ENCODE data around the gene CRTAP.

CRTAP gene

GRCh38 chr3:33122991-33123390 is 9.2 kb downstream of the CRTAP start:
- H3K27ac ChIP-seq = no peak overlapping the region
- H3K9me3 ChIP-seq = no peaks in the 10 kb centered on the region
- peaks cover 29 to 81% (median 56%) of the 10 kb centered on the region in 3 donors for H3K36me3 ChIP-seq
- TF ChIP-seq, protein P1, sequence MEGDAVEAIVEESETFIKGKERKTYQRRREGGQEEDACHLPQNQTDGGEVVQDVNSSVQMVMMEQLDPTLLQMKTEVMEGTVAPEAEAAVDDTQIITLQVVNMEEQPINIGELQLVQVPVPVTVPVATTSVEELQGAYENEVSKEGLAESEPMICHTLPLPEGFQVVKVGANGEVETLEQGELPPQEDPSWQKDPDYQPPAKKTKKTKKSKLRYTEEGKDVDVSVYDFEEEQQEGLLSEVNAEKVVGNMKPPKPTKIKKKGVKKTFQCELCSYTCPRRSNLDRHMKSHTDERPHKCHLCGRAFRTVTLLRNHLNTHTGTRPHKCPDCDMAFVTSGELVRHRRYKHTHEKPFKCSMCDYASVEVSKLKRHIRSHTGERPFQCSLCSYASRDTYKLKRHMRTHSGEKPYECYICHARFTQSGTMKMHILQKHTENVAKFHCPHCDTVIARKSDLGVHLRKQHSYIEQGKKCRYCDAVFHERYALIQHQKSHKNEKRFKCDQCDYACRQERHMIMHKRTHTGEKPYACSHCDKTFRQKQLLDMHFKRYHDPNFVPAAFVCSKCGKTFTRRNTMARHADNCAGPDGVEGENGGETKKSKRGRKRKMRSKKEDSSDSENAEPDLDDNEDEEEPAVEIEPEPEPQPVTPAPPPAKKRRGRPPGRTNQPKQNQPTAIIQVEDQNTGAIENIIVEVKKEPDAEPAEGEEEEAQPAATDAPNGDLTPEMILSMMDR (IDR thresholded peaks at IDR 0.05) = no peak
- no peaks in the 10 kb centered on the region for H3K27me3 ChIP-seq
- peaks cover 0 to 20% (median 11%) of the 10 kb centered on the region in 4 donors for H3K4me1 ChIP-seq
- intact Hi-C loops (cut with DNase I; ENCODE audit: low total_unique reads) = no loop called here
- DNase-seq = no peak
- H3K4me3 ChIP-seq = no peak overlapping the region

- TF ChIP-seq, protein P1 (IDR thresholded peaks at IDR 0.05) = no peak
- DNase-seq = no peak
- intact Hi-C loops (cut with DNase I; ENCODE audit: low total_unique reads) = no loop called here
- H3K27me3 ChIP-seq = no peaks in the 10 kb centered on the region
- peaks cover 0 to 3% (median 3%) of the 10 kb centered on the region in 4 donors for H3K4me1 ChIP-seq
- H3K9me3 ChIP-seq = no peaks in the 10 kb centered on the region
- H3K4me3 ChIP-seq = no peak overlapping the region
- H3K36me3 ChIP-seq = peaks cover 29 to 73% (median 56%) of the 10 kb centered on the region in 3 donors
- H3K27ac ChIP-seq = no peak overlapping the region
Observed at GRCh38 chr3:33124638-33125037, 10.8 kb downstream of the CRTAP start.

DNA sequence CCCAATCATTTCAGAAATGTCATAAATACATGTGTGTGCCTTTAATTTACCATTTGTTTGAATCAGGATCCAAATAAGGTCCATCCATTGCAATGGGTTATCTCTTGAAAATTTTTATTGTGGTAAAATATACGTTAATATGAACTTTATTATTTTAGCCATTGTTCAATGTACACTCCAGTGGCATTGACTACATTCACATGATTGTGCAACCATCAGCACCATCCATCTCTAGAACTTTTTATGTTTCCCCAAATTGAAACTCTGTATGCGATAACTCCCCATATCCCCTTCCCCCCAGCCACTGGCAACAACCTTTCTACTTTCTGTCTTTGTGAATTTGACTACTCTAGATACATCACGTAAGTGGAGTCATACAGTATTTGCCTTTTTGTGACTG is 12.0 kb downstream of the CRTAP start:
- H3K36me3 ChIP-seq = peaks cover 32 to 77% (median 59%) of the 10 kb centered on the region in 3 donors
- intact Hi-C loops (cut with DNase I; ENCODE audit: low total_unique reads) = no loop called here

DNA sequence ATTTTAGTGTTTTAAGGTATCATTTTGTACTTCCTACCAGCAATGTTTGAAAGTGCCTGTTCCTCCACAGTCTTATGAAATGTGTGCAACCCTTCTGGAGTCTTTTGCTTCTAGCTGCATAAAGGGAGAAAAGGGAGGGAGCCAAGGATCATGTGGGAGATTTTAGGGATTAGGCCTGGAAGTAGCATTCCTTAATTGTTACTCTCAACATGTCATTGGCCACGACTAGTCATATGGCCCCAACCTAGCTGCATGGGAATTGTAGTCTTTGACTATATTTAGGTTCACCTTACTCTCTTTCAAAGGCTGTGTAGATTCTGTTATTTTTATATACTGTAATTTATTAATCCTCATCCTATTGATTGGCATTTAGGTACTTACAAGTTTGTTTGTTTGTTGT is 14.9 kb downstream of the CRTAP start:
- H3K36me3 ChIP-seq = peaks cover 50 to 73% (median 63%) of the 10 kb centered on the region in 3 donors
- no peaks in the 10 kb centered on the region for H3K9me3 ChIP-seq
- intact Hi-C loops (cut with DNase I; ENCODE audit: low total_unique reads) = no loop called here
- peaks cover 0 to 11% (median 0%) of the 10 kb centered on the region in 4 donors for H3K4me1 ChIP-seq
- no peaks in the 10 kb centered on the region for H3K27me3 ChIP-seq
- DNase-seq = no peak
- no peak overlapping the region for H3K4me3 ChIP-seq
- TF ChIP-seq, protein P1 (IDR thresholded peaks at IDR 0.05) = no peak
- peak overlapping the region in 1 of 2 donors; percentile 37 for H3K27ac ChIP-seq

More for the DNA sequence above, 12.0 kb downstream of the CRTAP start:
- Histone ChIP-seq H3K9me3 (no peaks in the 10 kb centered on the region), H3K4me3 (no peak overlapping the region), H3K27ac (no peak overlapping the region), H3K4me1 (no peaks in the 10 kb centered on the region), H3K27me3 (no peaks in the 10 kb centered on the region)
- no peak for DNase-seq
- TF ChIP-seq, protein P1 (IDR thresholded peaks at IDR 0.05) = no peak

DNA sequence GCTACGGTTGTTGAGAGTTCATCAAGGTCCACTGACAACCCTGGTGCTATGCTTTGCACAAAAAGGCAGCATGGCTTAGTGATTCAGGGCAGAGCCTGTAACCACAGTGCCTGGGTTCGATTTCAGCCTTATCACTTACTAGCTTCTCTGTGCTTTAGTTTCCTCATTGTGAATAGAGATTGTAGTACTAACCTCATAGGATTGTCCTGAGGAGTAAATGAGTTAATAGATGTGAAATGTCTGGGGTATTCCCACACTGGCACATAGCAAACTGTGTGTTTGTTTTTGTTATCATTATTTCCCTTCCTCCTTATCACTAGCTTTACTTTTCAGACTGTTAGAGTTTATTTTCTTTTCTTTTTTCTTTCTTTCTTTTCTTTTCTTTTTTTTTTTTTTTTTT is 16.3 kb downstream of the CRTAP start:
- H3K4me1 ChIP-seq = peaks cover 0 to 11% (median 0%) of the 10 kb centered on the region in 4 donors
- H3K4me3 ChIP-seq = no peak overlapping the region
- no peak overlapping the region for H3K27ac ChIP-seq
- TF ChIP-seq, protein P1 (IDR thresholded peaks at IDR 0.05) = no peak
- no peaks in the 10 kb centered on the region for H3K9me3 ChIP-seq
- H3K36me3 ChIP-seq = peaks cover 51 to 74% (median 62%) of the 10 kb centered on the region in 3 donors
- H3K27me3 ChIP-seq = no peaks in the 10 kb centered on the region
- no peak for DNase-seq
- intact Hi-C loops (cut with DNase I; ENCODE audit: low total_unique reads) = loop anchor here (2.0 kb wide), 1 partner anchor 95 kb away; no protein-coding TSS in a partner anchor
